A549 (cell line): Measurements from ENCODE around the gene SGSM2. TPM values are rescaled to one million over a fixed set of nuclear protein-coding genes. Genes with fewer than 3 reads are reported as not detected.

Experiments
- ATAC-seq, 2 experiments: fragments of 200-7000 bp in 1 of 2; fragments of >200 bp in 1 of 2; cut with Nextera tagmentation in 1 of 2; cut with Tn5 transposase in 1 of 2; 3 replicates each; pipeline versions ENCODE4 v1.8.0 to v1.9.1; 2018 to 2020; ENCODE audit warnings: mild to moderate bottlenecking in 1 of 2, moderate library complexity in 1 of 2
- CTCF ChIA-PET: fragments of 300-600 bp; sonication (Branson Sonifier 250); formaldehyde crosslinking; extraction: SDS; loops from one replicate; lab custom pipeline; 2021; ENCODE audit warnings: antibody characterized with exemption, inconsistent platforms; lab: Yijun Ruan, JAX
- POLR2A ChIA-PET: fragments of 350-600 bp; formaldehyde crosslinking; extraction: SDS; loops from one replicate; lab custom pipeline; 2021; ENCODE audit warnings: antibody characterized with exemption, inconsistent platforms; lab: Yijun Ruan, JAX
- DNase-seq, 2 experiments: peaks; one replicate each; pipeline versions ENCODE4 v3.0.0 to v3.0.0-alpha.2; 2011 to 2016; ENCODE audit warnings: low read depth in 1 of 2, low spot score in 1 of 2
- FAIRE-seq: peaks from 2 replicates; lab custom pipeline; 2011; peaks lifted over from hg19 to GRCh38; lab: Jason Lieb, UNC
- H3K27ac ChIP-seq, 2 experiments: fragments of >200 bp; sonication (Bioruptor Twin); formaldehyde crosslinking; 3 replicates each; pipeline ENCODE4 v1.5.1; 2016 to 2017
- H3K4me1 ChIP-seq: fragments of >200 bp; sonication (Bioruptor Twin); formaldehyde crosslinking; 3 replicates; pipeline ENCODE4 v1.6.1; 2016
- H3K4me2 ChIP-seq: fragments of >200 bp; sonication (Bioruptor Twin); formaldehyde crosslinking; 3 replicates; pipeline ENCODE4 v1.6.1; 2016
- H3K4me3 ChIP-seq: fragments of >200 bp; sonication (Bioruptor Twin); formaldehyde crosslinking; 3 replicates; pipeline ENCODE4 v1.5.1; 2016
- H3K9me3 ChIP-seq: fragments of >200 bp; sonication (Bioruptor Twin); formaldehyde crosslinking; 3 replicates; pipeline ENCODE4 v1.6.1; 2016
- EHMT2 ChIP-seq: fragments of 200-600 bp; sonication (generic); IDR thresholded peaks from 2 replicates; pipeline ENCODE4 v1.6.1; 2016; ENCODE audit warnings: antibody characterized with exemption, low read depth, mild to moderate bottlenecking, moderate library complexity
- ESRRA ChIP-seq: fragments of 150-350 bp; IDR thresholded peaks from 2 replicates; pipeline ENCODE4 v1.6.1; 2014; ENCODE audit warnings: mild to moderate bottlenecking, low read length, borderline replicate concordance
- FOSB ChIP-seq: fragments of 250-450 bp; sonication (Bioruptor Pico); IDR thresholded peaks from 2 replicates; pipeline ENCODE4 v1.5.0; 2020; ENCODE audit warnings: mild to moderate bottlenecking, moderate library complexity
- FOSL2 ChIP-seq, 2 experiments: fragments of 450-650 bp in 1 of 2; fragments of >200 bp in 1 of 2; sonication (Bioruptor Twin) in 1 of 2; formaldehyde crosslinking; IDR thresholded peaks; 2 replicates each; pipeline versions ENCODE4 v1.5.0 to v1.6.1; 2016 to 2020; ENCODE audit warnings: mild to moderate bottlenecking in 1 of 2, moderate library complexity in 1 of 2
- HDAC2 ChIP-seq: fragments of 200-600 bp; sonication (generic); IDR thresholded peaks from 2 replicates; pipeline ENCODE4 v1.6.1; 2016
- HEYL ChIP-seq: fragments of 250-450 bp; sonication (Bioruptor Pico); IDR thresholded peaks from 2 replicates; pipeline ENCODE4 v1.8.0; 2021; ENCODE audit warnings: mild to moderate bottlenecking, moderate library complexity
- HOXA7 ChIP-seq: fragments of 250-450 bp; sonication (Bioruptor Pico); IDR thresholded peaks from 2 replicates; pipeline ENCODE4 v1.5.0; 2020; ENCODE audit warnings: mild to moderate bottlenecking, moderate library complexity
- JUNB ChIP-seq: fragments of >200 bp; sonication (Bioruptor Twin); formaldehyde crosslinking; IDR thresholded peaks from 2 replicates; pipeline ENCODE4 v1.6.1; 2016
- MAFK ChIP-seq: fragments of 450-650 bp; IDR thresholded peaks from 2 replicates; pipeline ENCODE4 v1.6.1; 2014; ENCODE audit not compliant: partially characterized antibody
- MAZ ChIP-seq: fragments of 150-350 bp; IDR thresholded peaks from 2 replicates; pipeline ENCODE4 v1.6.1; 2014; ENCODE audit warnings: antibody characterized with exemption, low read depth, low read length, borderline replicate concordance
- MYC ChIP-seq: IDR thresholded peaks from 2 replicates; pipeline ENCODE4 v1.6.1; 2012; ENCODE audit warnings: mild to moderate bottlenecking, inconsistent platforms, low read length, improper control_type of control experiment, borderline replicate concordance
- NFE2L2 ChIP-seq: fragments of 150-350 bp; conservative IDR thresholded peaks from 2 replicates; pipeline ENCODE4 v1.6.1; 2014; ENCODE audit warnings: low read length
- NPAS2 ChIP-seq: fragments of 250-450 bp; sonication (Bioruptor Pico); IDR thresholded peaks from 2 replicates; pipeline ENCODE4 v1.8.0; 2022; ENCODE audit warnings: mild to moderate bottlenecking, moderate library complexity, borderline replicate concordance
- POLR2AphosphoS2 ChIP-seq: conservative IDR thresholded peaks from 2 replicates; pipeline ENCODE4 v1.6.1; 2012; ENCODE audit warnings: low read length, improper control_type of control experiment, inconsistent platforms
- RARB ChIP-seq: fragments of 250-450 bp; sonication (Bioruptor Pico); IDR thresholded peaks from 2 replicates; pipeline ENCODE4 v1.8.0; 2021; ENCODE audit warnings: mild to moderate bottlenecking, moderate library complexity
- RCOR1 ChIP-seq: fragments of 150-350 bp; IDR thresholded peaks from 2 replicates; pipeline ENCODE4 v1.6.1; 2014; ENCODE audit warnings: antibody characterized with exemption, low read length, low read depth
- SMC3 ChIP-seq: fragments of >200 bp; sonication (Bioruptor Twin); formaldehyde crosslinking; IDR thresholded peaks from 3 replicates; pipeline ENCODE4 v1.6.1; 2018; ENCODE audit warnings: inconsistent platforms
- SREBF2 ChIP-seq: fragments of 450-650 bp; IDR thresholded peaks from 2 replicates; pipeline ENCODE4 v1.6.1; 2014; ENCODE audit warnings: mild to moderate bottlenecking, moderate library complexity
- ZFP36 ChIP-seq: fragments of 450-650 bp; IDR thresholded peaks from 2 replicates; pipeline ENCODE4 v1.6.1; 2014; ENCODE audit warnings: borderline replicate concordance; ENCODE audit not compliant: partially characterized antibody
- WGBS: methylation state at CpG from one replicate; pipeline ENCODE4 v1.1.6; 2017; ENCODE audit errors: missing lambda C conversion rate; 5-methylcytosine and 5-hydroxymethylcytosine counted together
- polyA plus RNA-seq, 4 experiments: library from polyadenylated mRNA; depleted of rRNA in 3 of 4; stranded (reverse); fragments of >200 nt; fragmentation: RNase III in 1 of 4; extraction: RNeasy Plus Mini Kit Qiagen cat#74134 plus additional on column Dnase treatment in 1 of 4; gene quantifications; 2 replicates in 3 of 4; 3 replicates in 1 of 4; pipeline ENCODE4 v1.2.3, GENCODE V29; 2011 to 2017
- TF ChIP-seq, protein P1 (sequence below): fragments of 250-450 bp; sonication (Bioruptor Pico); IDR thresholded peaks from 2 replicates; pipeline ENCODE4 v1.5.0; 2021; ENCODE audit warnings: mild to moderate bottlenecking, moderate library complexity, borderline replicate concordance
- TF ChIP-seq, protein P2 (sequence below): fragments of 200-600 bp; sonication (generic); IDR thresholded peaks from 2 replicates; pipeline ENCODE4 v1.6.1; 2016; ENCODE audit warnings: antibody characterized with exemption, mild to moderate bottlenecking, moderate library complexity
- TF ChIP-seq, protein P3 (sequence below): fragments of >200 bp; sonication (Bioruptor Twin); formaldehyde crosslinking; IDR thresholded peaks from 3 replicates; pipeline ENCODE4 v1.6.1; 2016
- TF ChIP-seq, protein P4 (sequence below): fragments of >200 bp; sonication (Bioruptor Twin); formaldehyde crosslinking; IDR thresholded peaks from 3 replicates; pipeline ENCODE4 v1.5.1; 2016

The SGSM2 gene
- polyA plus RNA-seq, 2 of the 4 experiments (the other 2 are of a cell fraction) = 24.9 to 53.3 TPM

DNA sequence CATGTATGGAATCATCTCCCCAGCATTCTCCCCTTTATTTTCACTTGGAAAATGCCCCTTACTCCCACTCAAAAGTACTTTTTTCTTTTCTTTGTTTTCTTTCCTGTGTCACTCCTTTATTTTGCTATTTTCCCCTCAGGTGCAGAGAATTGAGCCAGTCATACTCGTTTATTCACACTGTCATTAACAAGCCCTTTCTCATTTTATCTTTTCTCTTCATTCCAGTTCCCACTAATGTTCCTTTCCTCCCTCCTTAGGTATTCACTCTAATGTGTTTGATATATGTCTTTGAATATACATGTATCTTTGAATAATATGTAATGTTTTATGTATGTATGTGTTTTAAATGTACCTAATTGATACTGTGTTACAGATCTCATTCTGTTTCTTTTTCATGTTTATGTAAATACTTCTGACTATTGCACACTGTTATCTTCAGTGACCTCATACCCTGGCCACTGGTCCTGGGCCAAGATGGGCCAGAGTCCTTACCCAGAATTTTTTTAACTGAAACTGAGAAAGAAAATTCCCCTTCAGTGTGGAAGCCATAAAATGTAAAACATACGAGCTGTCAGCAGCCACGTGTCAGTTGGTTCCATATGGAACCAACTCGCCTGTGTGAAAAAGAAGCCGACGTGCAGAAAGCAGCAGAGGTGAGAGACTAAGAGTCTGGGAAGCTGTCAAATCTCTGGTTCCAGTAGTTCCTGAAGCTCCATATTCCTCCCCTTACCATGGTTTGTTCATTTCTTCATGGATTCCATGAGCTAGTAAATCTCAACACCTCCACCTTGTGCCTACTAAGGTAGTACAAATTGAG, 27.8 kb upstream of the SGSM2 start:
- TF ChIP-seq, protein P1, sequence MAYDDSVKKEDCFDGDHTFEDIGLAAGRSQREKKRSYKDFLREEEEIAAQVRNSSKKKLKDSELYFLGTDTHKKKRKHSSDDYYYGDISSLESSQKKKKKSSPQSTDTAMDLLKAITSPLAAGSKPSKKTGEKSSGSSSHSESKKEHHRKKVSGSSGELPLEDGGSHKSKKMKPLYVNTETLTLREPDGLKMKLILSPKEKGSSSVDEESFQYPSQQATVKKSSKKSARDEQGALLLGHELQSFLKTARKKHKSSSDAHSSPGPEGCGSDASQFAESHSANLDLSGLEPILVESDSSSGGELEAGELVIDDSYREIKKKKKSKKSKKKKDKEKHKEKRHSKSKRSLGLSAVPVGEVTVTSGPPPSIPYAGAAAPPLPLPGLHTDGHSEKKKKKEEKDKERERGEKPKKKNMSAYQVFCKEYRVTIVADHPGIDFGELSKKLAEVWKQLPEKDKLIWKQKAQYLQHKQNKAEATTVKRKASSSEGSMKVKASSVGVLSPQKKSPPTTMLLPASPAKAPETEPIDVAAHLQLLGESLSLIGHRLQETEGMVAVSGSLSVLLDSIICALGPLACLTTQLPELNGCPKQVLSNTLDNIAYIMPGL (CRISPR knock-in tag) = no peak
- TF ChIP-seq POLR2AphosphoS2 = no peak
- no peak for TF ChIP-seq HOXA7 (CRISPR knock-in tag)
- no peak for TF ChIP-seq NFE2L2
- TF ChIP-seq ESRRA = no peak
- TF ChIP-seq, protein P2, sequence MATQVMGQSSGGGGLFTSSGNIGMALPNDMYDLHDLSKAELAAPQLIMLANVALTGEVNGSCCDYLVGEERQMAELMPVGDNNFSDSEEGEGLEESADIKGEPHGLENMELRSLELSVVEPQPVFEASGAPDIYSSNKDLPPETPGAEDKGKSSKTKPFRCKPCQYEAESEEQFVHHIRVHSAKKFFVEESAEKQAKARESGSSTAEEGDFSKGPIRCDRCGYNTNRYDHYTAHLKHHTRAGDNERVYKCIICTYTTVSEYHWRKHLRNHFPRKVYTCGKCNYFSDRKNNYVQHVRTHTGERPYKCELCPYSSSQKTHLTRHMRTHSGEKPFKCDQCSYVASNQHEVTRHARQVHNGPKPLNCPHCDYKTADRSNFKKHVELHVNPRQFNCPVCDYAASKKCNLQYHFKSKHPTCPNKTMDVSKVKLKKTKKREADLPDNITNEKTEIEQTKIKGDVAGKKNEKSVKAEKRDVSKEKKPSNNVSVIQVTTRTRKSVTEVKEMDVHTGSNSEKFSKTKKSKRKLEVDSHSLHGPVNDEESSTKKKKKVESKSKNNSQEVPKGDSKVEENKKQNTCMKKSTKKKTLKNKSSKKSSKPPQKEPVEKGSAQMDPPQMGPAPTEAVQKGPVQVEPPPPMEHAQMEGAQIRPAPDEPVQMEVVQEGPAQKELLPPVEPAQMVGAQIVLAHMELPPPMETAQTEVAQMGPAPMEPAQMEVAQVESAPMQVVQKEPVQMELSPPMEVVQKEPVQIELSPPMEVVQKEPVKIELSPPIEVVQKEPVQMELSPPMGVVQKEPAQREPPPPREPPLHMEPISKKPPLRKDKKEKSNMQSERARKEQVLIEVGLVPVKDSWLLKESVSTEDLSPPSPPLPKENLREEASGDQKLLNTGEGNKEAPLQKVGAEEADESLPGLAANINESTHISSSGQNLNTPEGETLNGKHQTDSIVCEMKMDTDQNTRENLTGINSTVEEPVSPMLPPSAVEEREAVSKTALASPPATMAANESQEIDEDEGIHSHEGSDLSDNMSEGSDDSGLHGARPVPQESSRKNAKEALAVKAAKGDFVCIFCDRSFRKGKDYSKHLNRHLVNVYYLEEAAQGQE = no peak
- TF ChIP-seq NPAS2 (CRISPR knock-in tag) = no peak
- peaks cover 5% of the 10 kb centered on the region; the same call in 1 of the 3 replicates for H3K4me1 ChIP-seq
- no peaks in the 10 kb centered on the region for H3K9me3 ChIP-seq
- H3K4me2 ChIP-seq = no peak overlapping the region
- FAIRE-seq = no peak
- CTCF ChIA-PET = interaction anchor here (0.7 kb wide), 1 partner anchor 43 kb away, joined by 5 read pairs; no protein-coding TSS in a partner anchor
- POLR2A ChIA-PET = interaction anchor here (0.6 to 1.3 kb wide), 2 partner anchors 25 to 27 kb away, joined by 3 to 7 read pairs; partner anchors contain the start of gene TSR1
- H3K27ac ChIP-seq = no peak overlapping the region
- no peak overlapping the region for H3K4me3 ChIP-seq
- DNase-seq = no peak
- peak in 1 of 2 experiments; percentile 64; a peak in 3 of 6 replicates for ATAC-seq
- 88% methylated on average over 6 of the region's 6 CpGs for WGBS

DNA sequence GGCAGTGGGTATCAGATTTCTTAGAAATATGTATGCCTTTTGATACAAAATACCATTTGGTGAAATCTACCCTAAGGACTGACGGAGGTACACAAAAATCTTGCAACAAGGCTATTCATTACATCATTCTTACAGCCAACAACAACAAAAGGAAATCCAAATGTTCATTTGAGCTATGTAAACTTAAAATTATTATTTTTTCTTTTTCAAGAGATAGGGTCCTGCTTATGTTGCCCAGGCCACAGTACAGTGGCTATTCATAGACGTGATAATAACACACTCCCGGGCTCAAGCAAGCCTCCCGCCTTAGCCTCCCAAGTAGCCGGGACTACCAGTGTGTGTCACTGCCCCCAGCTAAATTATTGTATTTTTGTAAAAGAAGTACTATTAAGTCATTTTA, 24.6 kb upstream of the SGSM2 start:
- no peaks in the 10 kb centered on the region for H3K4me1 ChIP-seq
- TF ChIP-seq RCOR1 (no peak), FOSB (CRISPR knock-in tag) (no peak), NFE2L2 (no peak), HEYL (no peak), SREBF2 (no peak), ZFP36 (no peak), JUNB (no peak), SMC3 (no peak), RARB (CRISPR knock-in tag) (no peak), MYC (no peak), HDAC2 (no peak), MAFK (no peak), FOSL2 (IDR thresholded peaks at IDR 0.05) (no peak), FOSL2 (CRISPR knock-in tag; IDR thresholded peaks at IDR 0.05) (no peak), EHMT2 (no peak), MAZ (no peak)
- TF ChIP-seq, protein P3, sequence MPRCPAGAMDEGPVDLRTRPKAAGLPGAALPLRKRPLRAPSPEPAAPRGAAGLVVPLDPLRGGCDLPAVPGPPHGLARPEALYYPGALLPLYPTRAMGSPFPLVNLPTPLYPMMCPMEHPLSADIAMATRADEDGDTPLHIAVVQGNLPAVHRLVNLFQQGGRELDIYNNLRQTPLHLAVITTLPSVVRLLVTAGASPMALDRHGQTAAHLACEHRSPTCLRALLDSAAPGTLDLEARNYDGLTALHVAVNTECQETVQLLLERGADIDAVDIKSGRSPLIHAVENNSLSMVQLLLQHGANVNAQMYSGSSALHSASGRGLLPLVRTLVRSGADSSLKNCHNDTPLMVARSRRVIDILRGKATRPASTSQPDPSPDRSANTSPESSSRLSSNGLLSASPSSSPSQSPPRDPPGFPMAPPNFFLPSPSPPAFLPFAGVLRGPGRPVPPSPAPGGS = no peak
- TF ChIP-seq, protein P4, sequence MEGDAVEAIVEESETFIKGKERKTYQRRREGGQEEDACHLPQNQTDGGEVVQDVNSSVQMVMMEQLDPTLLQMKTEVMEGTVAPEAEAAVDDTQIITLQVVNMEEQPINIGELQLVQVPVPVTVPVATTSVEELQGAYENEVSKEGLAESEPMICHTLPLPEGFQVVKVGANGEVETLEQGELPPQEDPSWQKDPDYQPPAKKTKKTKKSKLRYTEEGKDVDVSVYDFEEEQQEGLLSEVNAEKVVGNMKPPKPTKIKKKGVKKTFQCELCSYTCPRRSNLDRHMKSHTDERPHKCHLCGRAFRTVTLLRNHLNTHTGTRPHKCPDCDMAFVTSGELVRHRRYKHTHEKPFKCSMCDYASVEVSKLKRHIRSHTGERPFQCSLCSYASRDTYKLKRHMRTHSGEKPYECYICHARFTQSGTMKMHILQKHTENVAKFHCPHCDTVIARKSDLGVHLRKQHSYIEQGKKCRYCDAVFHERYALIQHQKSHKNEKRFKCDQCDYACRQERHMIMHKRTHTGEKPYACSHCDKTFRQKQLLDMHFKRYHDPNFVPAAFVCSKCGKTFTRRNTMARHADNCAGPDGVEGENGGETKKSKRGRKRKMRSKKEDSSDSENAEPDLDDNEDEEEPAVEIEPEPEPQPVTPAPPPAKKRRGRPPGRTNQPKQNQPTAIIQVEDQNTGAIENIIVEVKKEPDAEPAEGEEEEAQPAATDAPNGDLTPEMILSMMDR = no peak
- ChIA-PET POLR2A (interaction anchor here (1.0 kb wide), 1 partner anchor 9 kb away, joined by 3 read pairs; the partner anchor contains the start of gene SRR), CTCF (interaction anchor here (0.6 to 3.6 kb wide), 5 partner anchors 8 to 254 kb away, joined by 3 to 15 read pairs (median 4); partner anchors contain the start of gene SRR)
- no peak overlapping the region for H3K4me2 ChIP-seq
- no peak for FAIRE-seq
- no peak overlapping the region for H3K4me3 ChIP-seq
- DNase-seq = no peak
- no peak for ATAC-seq
- WGBS = 91% methylated on average over 5 of the region's 5 CpGs
- H3K27ac ChIP-seq = no peak overlapping the region
- H3K9me3 ChIP-seq = no peaks in the 10 kb centered on the region
